HepG2 (cell line): ENCODE measurements around the gene MARCHF2. TPM values are rescaled to one million over a fixed set of nuclear protein-coding genes. Genes with fewer than 3 reads are reported as not detected.

ENCODE experiments used
- EED ChIP-seq: sonication (generic); formaldehyde crosslinking; IDR thresholded peaks from 2 replicates; pipeline ENCODE4 v1.5.0; 2020; ENCODE audit warnings: mild to moderate bottlenecking, missing genetic modification reagents
- FOSL1 ChIP-seq: sonication (generic); formaldehyde crosslinking; IDR thresholded peaks from 2 replicates; pipeline ENCODE4 v1.9.0; 2021; ENCODE audit warnings: missing genetic modification reagents, borderline replicate concordance
- KDM5B ChIP-seq: sonication (generic); formaldehyde crosslinking; IDR thresholded peaks from 2 replicates; pipeline ENCODE4 v1.4.0; 2020; ENCODE audit warnings: missing genetic modification reagents, mild to moderate bottlenecking, borderline replicate concordance
- MBD4 ChIP-seq: IDR thresholded peaks from 2 replicates; pipeline ENCODE4 v1.6.1; 2012; ENCODE audit warnings: low read length, inconsistent platforms, borderline replicate concordance
- PAX8 ChIP-seq: sonication (generic); formaldehyde crosslinking; IDR thresholded peaks from 2 replicates; pipeline ENCODE4 v1.8.0; 2022; ENCODE audit warnings: mild to moderate bottlenecking, missing genetic modification reagents, borderline replicate concordance
- SOX6 ChIP-seq, 2 experiments: fragments of 450-650 bp in 1 of 2; sonication (generic) in 1 of 2; formaldehyde crosslinking in 1 of 2; IDR thresholded peaks; 2 replicates each; pipeline versions ENCODE4 v1.4.0 to v1.6.1; 2017 to 2020; ENCODE audit warnings: antibody characterized with exemption in 1 of 2, mild to moderate bottlenecking in 1 of 2, missing genetic modification reagents in 1 of 2
- SRSF4 ChIP-seq: fragments of 200-400 bp; formaldehyde crosslinking; IDR thresholded peaks from one replicate; pipeline ENCODE4 v1.6.1; 2018; ENCODE audit warnings: mild to moderate bottlenecking, low read depth, low read length, moderate library complexity; ENCODE audit not compliant: poor library complexity, severe bottlenecking
- TBL1XR1 ChIP-seq: fragments of 150-350 bp; IDR thresholded peaks from 2 replicates; pipeline ENCODE4 v1.6.1; 2014; ENCODE audit warnings: borderline replicate concordance, low read length; ENCODE audit not compliant: partially characterized antibody
- TBX3 ChIP-seq: fragments of 450-650 bp; IDR thresholded peaks from 2 replicates; pipeline ENCODE4 v1.6.1; 2017; ENCODE audit warnings: antibody characterized with exemption, mild to moderate bottlenecking, inconsistent platforms, borderline replicate concordance
- TOE1 ChIP-seq: sonication (generic); formaldehyde crosslinking; IDR thresholded peaks from 2 replicates; pipeline ENCODE4 v1.4.0; 2020; ENCODE audit warnings: mild to moderate bottlenecking, missing genetic modification reagents
- U2AF2 ChIP-seq: fragments of 200-400 bp; formaldehyde crosslinking; IDR thresholded peaks from 2 replicates; pipeline ENCODE4 v1.6.1; 2017; ENCODE audit warnings: low read depth, mild to moderate bottlenecking, low read length
- ZNF10 ChIP-seq: sonication (generic); formaldehyde crosslinking; IDR thresholded peaks from 2 replicates; pipeline ENCODE4 v1.4.0; 2020; ENCODE audit warnings: mild to moderate bottlenecking, low read depth, missing genetic modification reagents, borderline replicate concordance
- ZNF136 ChIP-seq: sonication (generic); formaldehyde crosslinking; IDR thresholded peaks from 2 replicates; pipeline ENCODE4 v1.8.1; 2022; ENCODE audit warnings: low read depth, mild to moderate bottlenecking, moderate library complexity, missing genetic modification reagents
- ZNF207 ChIP-seq: fragments of 450-650 bp; IDR thresholded peaks from 2 replicates; pipeline ENCODE4 v1.6.1; 2016; ENCODE audit warnings: antibody characterized with exemption, borderline replicate concordance
- ZNF354B ChIP-seq: sonication (generic); formaldehyde crosslinking; IDR thresholded peaks from 2 replicates; pipeline ENCODE4 v1.8.0; 2022; ENCODE audit warnings: mild to moderate bottlenecking, missing genetic modification reagents
- ZNF570 ChIP-seq: sonication (generic); formaldehyde crosslinking; IDR thresholded peaks from 2 replicates; pipeline ENCODE4 v1.4.0; 2020; ENCODE audit warnings: mild to moderate bottlenecking, missing genetic modification reagents, borderline replicate concordance
- ZNF670 ChIP-seq: sonication (generic); formaldehyde crosslinking; IDR thresholded peaks from 2 replicates; pipeline ENCODE4 v1.8.0; 2022; ENCODE audit warnings: mild to moderate bottlenecking, missing genetic modification reagents, borderline replicate concordance
- ZNF878 ChIP-seq: sonication (generic); formaldehyde crosslinking; IDR thresholded peaks from 2 replicates; pipeline ENCODE4 v1.8.1; 2023; ENCODE audit warnings: mild to moderate bottlenecking, missing genetic modification reagents, moderate library complexity
- polyA plus RNA-seq, 8 experiments: library from polyadenylated mRNA; depleted of rRNA in 3 of 8; stranded (reverse) in 7 of 8; unstranded in 1 of 8; fragments of >200 nt; fragmentation: Illumina TruSeq in 4 of 8; extraction: Trizol in 4 of 8; gene quantifications; 2 replicates each; pipeline versions ENCODE4 v1.2.1 to v1.2.3, GENCODE V29; 2011 to 2016; ENCODE audit warnings: low read depth in 4 of 8, missing spikeins in 1 of 8, mixed read lengths in 1 of 8; ENCODE audit not compliant: insufficient read depth in 1 of 8
- total RNA-seq, 5 experiments: library from RNA; depleted of rRNA; stranded (reverse); fragments of >200 nt; fragmentation: Illumina TruSeq; extraction: Trizol; gene quantifications; 2 replicates each; pipeline ENCODE4 v1.2.3, GENCODE V29; 2016; ENCODE audit warnings: low read depth in 1 of 5
- TF ChIP-seq, protein P1 (sequence below): sonication (generic); formaldehyde crosslinking; IDR thresholded peaks from 2 replicates; pipeline ENCODE4 v1.8.1; 2023; ENCODE audit warnings: mild to moderate bottlenecking, moderate library complexity, missing genetic modification reagents
- TF ChIP-seq, protein P2 (sequence below): sonication (generic); formaldehyde crosslinking; IDR thresholded peaks from 2 replicates; pipeline ENCODE4 v1.4.0; 2020; ENCODE audit warnings: missing genetic modification reagents
- TF ChIP-seq, protein P3 (sequence below): sonication (generic); formaldehyde crosslinking; IDR thresholded peaks from 2 replicates; pipeline ENCODE4 v1.9.0; 2021; ENCODE audit warnings: mild to moderate bottlenecking, missing genetic modification reagents

The MARCHF2 gene
- total and polyA plus RNA-seq, 2 of the 13 experiments (the other 11 are each of a cell fraction or from before 2014, with no cell fraction given): 12.7 to 13.0 TPM

DNA sequence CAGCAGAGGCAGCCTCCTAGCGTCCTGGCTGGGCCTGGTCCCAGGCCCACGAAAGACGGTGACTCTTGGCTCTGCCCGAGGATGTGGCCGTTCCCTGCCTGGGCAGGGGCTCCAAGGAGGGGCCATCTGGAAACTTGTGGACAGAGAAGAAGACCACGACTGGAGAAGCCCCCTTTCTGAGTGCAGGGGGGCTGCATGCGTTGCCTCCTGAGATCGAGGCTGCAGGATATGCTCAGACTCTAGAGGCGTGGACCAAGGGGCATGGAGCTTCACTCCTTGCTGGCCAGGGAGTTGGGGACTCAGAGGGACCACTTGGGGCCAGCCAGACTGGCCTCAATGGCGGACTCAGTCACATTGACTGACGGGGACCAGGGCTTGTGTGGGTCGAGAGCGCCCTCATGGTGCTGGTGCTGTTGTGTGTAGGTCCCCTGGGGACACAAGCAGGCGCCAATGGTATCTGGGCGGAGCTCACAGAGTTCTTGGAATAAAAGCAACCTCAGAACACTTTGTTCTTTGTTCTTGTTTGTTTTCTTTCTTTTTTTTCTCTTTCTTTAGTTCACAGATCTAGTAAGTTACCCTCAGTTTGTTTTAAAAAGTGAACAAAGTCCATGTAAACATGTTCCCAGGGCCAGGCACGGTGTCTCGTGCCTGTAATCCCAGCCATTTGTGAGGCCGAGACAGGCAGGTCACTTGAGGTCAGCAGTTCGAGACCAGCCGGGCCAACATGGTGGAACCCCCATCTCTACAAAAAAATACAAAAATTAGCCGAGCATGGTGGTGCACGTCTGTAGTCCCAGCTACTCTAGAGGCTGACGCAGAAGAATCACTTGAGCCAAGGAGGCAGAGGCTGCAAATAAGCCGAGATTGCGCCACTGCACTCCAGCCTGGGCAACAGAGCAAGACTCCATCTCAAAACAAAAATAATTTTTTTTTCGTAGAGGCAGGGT is 39.0 kb upstream of the MARCHF2 start (continued):
- TF ChIP-seq ZNF10 (CRISPR knock-in tag): no peak
- TF ChIP-seq ZNF570 (CRISPR knock-in tag): no peak
- no peak; the same call in 1 of the 2 replicates for TF ChIP-seq KDM5B
- TF ChIP-seq, protein P1, sequence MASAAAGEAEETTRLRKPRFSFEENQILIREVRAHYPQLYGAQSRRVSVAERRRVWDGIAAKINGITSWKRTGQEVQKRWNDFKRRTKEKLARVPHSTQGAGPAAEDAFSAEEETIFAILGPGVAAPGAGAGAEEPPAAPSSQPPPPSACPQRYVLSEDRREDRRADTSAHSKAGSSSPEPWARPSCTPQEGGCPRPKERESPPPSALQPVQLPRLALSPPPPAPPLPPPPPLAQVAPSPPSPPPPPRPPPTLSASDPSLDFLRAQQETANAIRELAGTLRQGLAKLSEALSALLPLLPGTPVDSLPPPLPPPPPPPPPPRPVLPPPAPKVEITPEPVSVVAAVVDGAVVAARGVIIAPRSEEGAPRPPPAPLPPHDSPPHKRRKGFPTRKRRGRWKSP (CRISPR knock-in tag): peak; percentile 68; the same call in 1 of the 2 replicates
- TF ChIP-seq SOX6 (IDR thresholded peaks at IDR 0.05): no peak
- peak; percentile 99 for TF ChIP-seq SOX6 (CRISPR knock-in tag; IDR thresholded peaks at IDR 0.05)
- peak; percentile 77 for TF ChIP-seq TBL1XR1
- TF ChIP-seq U2AF2: no peak
- TF ChIP-seq TBX3: peak; percentile 78; the same call in 1 of the 2 replicates
- no peak for TF ChIP-seq EED (CRISPR knock-in tag)
- TF ChIP-seq, protein P2, sequence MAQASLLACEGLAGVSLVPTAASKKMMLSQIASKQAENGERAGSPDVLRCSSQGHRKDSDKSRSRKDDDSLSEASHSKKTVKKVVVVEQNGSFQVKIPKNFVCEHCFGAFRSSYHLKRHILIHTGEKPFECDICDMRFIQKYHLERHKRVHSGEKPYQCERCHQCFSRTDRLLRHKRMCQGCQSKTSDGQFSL (CRISPR knock-in tag): no peak
- peak; percentile 91 for TF ChIP-seq ZNF670 (CRISPR knock-in tag)
- TF ChIP-seq TOE1: no peak
- TF ChIP-seq ZNF878 (CRISPR knock-in tag): no peak; the same call in 1 of the 2 replicates
- TF ChIP-seq FOSL1 (CRISPR knock-in tag): no peak
- no peak for TF ChIP-seq ZNF136 (CRISPR knock-in tag)
- TF ChIP-seq MBD4: no peak
- TF ChIP-seq, protein P3, sequence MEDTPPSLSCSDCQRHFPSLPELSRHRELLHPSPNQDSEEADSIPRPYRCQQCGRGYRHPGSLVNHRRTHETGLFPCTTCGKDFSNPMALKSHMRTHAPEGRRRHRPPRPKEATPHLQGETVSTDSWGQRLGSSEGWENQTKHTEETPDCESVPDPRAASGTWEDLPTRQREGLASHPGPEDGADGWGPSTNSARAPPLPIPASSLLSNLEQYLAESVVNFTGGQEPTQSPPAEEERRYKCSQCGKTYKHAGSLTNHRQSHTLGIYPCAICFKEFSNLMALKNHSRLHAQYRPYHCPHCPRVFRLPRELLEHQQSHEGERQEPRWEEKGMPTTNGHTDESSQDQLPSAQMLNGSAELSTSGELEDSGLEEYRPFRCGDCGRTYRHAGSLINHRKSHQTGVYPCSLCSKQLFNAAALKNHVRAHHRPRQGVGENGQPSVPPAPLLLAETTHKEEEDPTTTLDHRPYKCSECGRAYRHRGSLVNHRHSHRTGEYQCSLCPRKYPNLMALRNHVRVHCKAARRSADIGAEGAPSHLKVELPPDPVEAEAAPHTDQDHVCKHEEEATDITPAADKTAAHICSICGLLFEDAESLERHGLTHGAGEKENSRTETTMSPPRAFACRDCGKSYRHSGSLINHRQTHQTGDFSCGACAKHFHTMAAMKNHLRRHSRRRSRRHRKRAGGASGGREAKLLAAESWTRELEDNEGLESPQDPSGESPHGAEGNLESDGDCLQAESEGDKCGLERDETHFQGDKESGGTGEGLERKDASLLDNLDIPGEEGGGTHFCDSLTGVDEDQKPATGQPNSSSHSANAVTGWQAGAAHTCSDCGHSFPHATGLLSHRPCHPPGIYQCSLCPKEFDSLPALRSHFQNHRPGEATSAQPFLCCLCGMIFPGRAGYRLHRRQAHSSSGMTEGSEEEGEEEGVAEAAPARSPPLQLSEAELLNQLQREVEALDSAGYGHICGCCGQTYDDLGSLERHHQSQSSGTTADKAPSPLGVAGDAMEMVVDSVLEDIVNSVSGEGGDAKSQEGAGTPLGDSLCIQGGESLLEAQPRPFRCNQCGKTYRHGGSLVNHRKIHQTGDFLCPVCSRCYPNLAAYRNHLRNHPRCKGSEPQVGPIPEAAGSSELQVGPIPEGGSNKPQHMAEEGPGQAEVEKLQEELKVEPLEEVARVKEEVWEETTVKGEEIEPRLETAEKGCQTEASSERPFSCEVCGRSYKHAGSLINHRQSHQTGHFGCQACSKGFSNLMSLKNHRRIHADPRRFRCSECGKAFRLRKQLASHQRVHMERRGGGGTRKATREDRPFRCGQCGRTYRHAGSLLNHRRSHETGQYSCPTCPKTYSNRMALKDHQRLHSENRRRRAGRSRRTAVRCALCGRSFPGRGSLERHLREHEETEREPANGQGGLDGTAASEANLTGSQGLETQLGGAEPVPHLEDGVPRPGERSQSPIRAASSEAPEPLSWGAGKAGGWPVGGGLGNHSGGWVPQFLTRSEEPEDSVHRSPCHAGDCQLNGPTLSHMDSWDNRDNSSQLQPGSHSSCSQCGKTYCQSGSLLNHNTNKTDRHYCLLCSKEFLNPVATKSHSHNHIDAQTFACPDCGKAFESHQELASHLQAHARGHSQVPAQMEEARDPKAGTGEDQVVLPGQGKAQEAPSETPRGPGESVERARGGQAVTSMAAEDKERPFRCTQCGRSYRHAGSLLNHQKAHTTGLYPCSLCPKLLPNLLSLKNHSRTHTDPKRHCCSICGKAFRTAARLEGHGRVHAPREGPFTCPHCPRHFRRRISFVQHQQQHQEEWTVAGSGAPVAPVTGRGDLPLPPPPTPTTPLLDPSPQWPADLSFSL (CRISPR knock-in tag): 0 out of 2 replicates have a peak, but pooled peaks have one; percentile 35
- no peak for TF ChIP-seq ZNF207
- no peak for TF ChIP-seq SRSF4
- TF ChIP-seq ZNF354B (CRISPR knock-in tag): peak; percentile 32; the same call in 1 of the 2 replicates
- no peak for TF ChIP-seq PAX8 (CRISPR knock-in tag)
